ENCODE measurements around the gene CEMIP2.
"Not testable (repeated sequence)": the region's sequence is repeated elsewhere in the genome, so short reads cannot be mapped to it uniquely, and the experiment has no call there.

DNA sequence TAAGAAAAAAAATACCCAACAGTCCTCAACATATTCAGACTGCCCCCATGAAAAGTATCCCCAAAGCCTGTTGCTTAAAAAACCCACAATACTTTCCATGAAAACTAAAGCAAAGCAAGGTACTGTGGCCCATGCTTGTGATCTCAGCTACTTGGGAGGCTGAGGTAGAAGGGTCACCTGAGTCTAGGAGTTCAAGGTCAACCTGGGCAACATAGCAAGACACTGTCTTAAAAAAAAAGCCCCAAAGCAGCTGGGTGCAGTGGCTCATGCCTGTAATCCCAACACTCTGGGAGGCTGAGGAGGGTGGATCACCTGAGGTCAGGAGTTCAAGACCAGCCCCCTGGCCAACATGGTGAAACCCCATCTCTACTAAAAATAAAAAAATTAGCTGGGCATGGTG is 76.7 kb downstream of the CEMIP2 start:
- TF ChIP-seq, protein P1, sequence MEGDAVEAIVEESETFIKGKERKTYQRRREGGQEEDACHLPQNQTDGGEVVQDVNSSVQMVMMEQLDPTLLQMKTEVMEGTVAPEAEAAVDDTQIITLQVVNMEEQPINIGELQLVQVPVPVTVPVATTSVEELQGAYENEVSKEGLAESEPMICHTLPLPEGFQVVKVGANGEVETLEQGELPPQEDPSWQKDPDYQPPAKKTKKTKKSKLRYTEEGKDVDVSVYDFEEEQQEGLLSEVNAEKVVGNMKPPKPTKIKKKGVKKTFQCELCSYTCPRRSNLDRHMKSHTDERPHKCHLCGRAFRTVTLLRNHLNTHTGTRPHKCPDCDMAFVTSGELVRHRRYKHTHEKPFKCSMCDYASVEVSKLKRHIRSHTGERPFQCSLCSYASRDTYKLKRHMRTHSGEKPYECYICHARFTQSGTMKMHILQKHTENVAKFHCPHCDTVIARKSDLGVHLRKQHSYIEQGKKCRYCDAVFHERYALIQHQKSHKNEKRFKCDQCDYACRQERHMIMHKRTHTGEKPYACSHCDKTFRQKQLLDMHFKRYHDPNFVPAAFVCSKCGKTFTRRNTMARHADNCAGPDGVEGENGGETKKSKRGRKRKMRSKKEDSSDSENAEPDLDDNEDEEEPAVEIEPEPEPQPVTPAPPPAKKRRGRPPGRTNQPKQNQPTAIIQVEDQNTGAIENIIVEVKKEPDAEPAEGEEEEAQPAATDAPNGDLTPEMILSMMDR (conservative IDR thresholded peaks at IDR 0.05 in 1 of 2, IDR thresholded peaks at IDR 0.05 in 1 of 2; ENCODE audit: extremely low read depth in 1 of 2, insufficient read depth in 1 of 2, low read depth in 1 of 2, low read length in 2 of 2) = not testable (repeated sequence)
- TF ChIP-seq EZH2 (IDR thresholded peaks at IDR 0.05; ENCODE audit: borderline replicate concordance, low read length) = not testable (repeated sequence)

Data from mammary epithelial cell (primary cell).